Common myeloid progenitor, CD34-positive (primary cell): ENCODE data around the gene ARHGAP26.

ENCODE experiments used
- CTCF ChIA-PET: fragments of 350-600 bp; sonication (Branson Sonifier 250); formaldehyde crosslinking; loops from one replicate; lab custom pipeline; 2021; ENCODE audit warnings: antibody characterized with exemption; lab: Charles Lee
- POLR2A ChIA-PET: fragments of 350-600 bp; sonication (Branson Sonifier 250); formaldehyde crosslinking; loops from one replicate; lab custom pipeline; 2021; ENCODE audit warnings: antibody characterized with exemption; lab: Charles Lee
- DNase-seq, 3 donors: peaks; one replicate each; pipeline versions ENCODE4 v3.0.0 to v3.0.0-alpha.2; 2013
- H3K27ac ChIP-seq, 2 experiments: 1 replicate in 1 of 2; 2 replicates in 1 of 2; pipeline ENCODE4 v1.7.0; 2013; ENCODE audit warnings: inconsistent platforms in 2 of 2, low read length in 2 of 2, mild to moderate bottlenecking in 2 of 2, low read depth in 1 of 2, moderate library complexity in 1 of 2; ENCODE audit not compliant: severe bottlenecking in 2 of 2, insufficient read depth in 1 of 2, poor library complexity in 1 of 2
- H3K27me3 ChIP-seq, 5 experiments: replicated peaks in 2 of 5; 1 replicate in 3 of 5; 2 replicates in 2 of 5; pipeline versions ENCODE4 v1.6.1 to v1.7.0; 2013; ENCODE audit warnings: low read length in 4 of 5, mild to moderate bottlenecking in 2 of 5, moderate library complexity in 2 of 5, inconsistent platforms in 1 of 5; ENCODE audit not compliant: insufficient read depth in 5 of 5, control insufficient read depth in 4 of 5
- H3K36me3 ChIP-seq, 4 experiments: 1 replicate in 2 of 4; 2 replicates in 2 of 4; pipeline versions ENCODE4 v1.6.1 to v1.7.0; 2013; ENCODE audit warnings: low read length in 3 of 4, control low read depth in 1 of 4, mild to moderate bottlenecking in 1 of 4; ENCODE audit not compliant: control insufficient read depth in 4 of 4, insufficient read depth in 4 of 4
- H3K4me1 ChIP-seq, 4 experiments: 1 replicate in 3 of 4; 2 replicates in 1 of 4; pipeline versions ENCODE4 v1.6.1 to v1.7.1; 2013; ENCODE audit warnings: low read length in 3 of 4, mild to moderate bottlenecking in 3 of 4, control low read depth in 1 of 4, inconsistent platforms in 1 of 4, moderate library complexity in 1 of 4; ENCODE audit not compliant: control insufficient read depth in 4 of 4, insufficient read depth in 4 of 4; ENCODE audit errors: control extremely low read depth in 1 of 4
- H3K4me3 ChIP-seq, 7 experiments: 1 replicate in 4 of 7; 2 replicates in 3 of 7; pipeline versions ENCODE4 v1.5.1 to v1.7.0; 2013; ENCODE audit warnings: mild to moderate bottlenecking in 7 of 7, low read length in 6 of 7, moderate library complexity in 6 of 7, inconsistent platforms in 2 of 7, low read depth in 2 of 7, control low read depth in 1 of 7; ENCODE audit not compliant: insufficient read depth in 4 of 7, control insufficient read depth in 1 of 7; ENCODE audit errors: extremely low read depth in 1 of 7
- H3K9me3 ChIP-seq, 5 experiments: 1 replicate in 4 of 5; 2 replicates in 1 of 5; pipeline versions ENCODE4 v1.6.1 to v1.7.1; 2013; ENCODE audit warnings: low read length in 4 of 5, mild to moderate bottlenecking in 2 of 5, inconsistent platforms in 1 of 5, low read depth in 1 of 5, moderate library complexity in 1 of 5; ENCODE audit not compliant: control insufficient read depth in 4 of 5, insufficient read depth in 2 of 5; ENCODE audit errors: control extremely low read depth in 1 of 5
- WGBS: methylation state at CpG from one replicate; pipeline ENCODE4 v1.1.5; 2013; ENCODE audit not compliant: insufficient coverage; 5-methylcytosine and 5-hydroxymethylcytosine counted together

Gene ARHGAP26

DNA sequence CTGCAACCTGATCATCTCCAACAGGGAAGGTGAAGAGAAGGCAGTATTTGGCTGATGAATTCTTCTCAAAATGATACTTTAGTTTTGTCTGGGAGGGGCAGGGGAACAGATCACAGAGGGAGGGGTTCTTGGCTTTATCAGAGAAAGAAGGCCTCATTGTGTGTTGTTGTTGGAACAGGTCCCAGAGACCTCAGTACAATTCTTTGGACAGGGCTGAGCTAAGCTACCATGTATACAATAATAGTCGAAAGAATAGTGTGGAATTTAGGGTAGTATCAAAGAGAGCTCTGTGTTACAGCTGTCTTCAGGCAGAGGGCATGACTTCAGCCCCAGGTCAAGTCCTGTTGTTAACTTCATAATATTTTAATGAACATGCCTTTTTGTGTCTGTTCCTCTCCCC is 39.9 kb downstream of the ARHGAP26 start:
- no peaks in the 10 kb centered on the region for H3K9me3 ChIP-seq
- DNase-seq: no peak
- 100% methylated on average over 1 of the region's 1 CpG for WGBS
- no peak overlapping the region for H3K27ac ChIP-seq
- ChIA-PET POLR2A (no interaction called here), CTCF (interaction anchor here (1.7 kb wide), 1 partner anchor 53 kb away, joined by 3 read pairs; no protein-coding TSS in a partner anchor)
- H3K4me3 ChIP-seq: no peak overlapping the region
- no peaks in the 10 kb centered on the region for H3K36me3 ChIP-seq
- H3K4me1 ChIP-seq: peaks cover 8 to 25% (median 10%) of the 10 kb centered on the region in 4 experiments
- H3K27me3 ChIP-seq: no peaks in the 10 kb centered on the region

DNA sequence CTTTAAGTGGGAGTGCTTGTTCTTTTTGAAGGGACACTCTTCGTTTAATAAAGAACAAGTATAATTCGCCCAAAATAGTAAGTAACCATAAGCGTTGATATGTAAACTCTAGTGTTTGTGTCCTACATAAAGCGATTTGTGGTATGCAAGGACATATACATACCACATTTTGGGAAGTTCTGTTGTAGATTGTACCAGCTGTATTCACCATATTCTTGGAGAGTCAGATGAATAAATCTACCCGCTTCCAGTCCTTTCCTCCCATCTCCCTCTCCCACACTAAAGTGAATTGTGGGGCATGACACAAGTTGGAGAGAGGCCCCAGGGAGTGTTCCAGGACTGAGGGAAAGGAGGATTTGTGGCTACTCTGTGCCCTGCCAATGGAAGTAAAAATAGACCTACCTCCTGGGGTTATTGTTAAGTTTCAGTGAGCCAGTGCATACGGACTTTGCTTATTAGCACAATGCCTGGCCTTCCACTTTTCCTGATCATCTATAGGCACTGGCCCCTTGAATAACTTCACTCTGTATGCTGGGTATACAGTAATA is 40.6 kb downstream of the ARHGAP26 start:
- 100% methylated on average over 1 of the region's 6 CpGs for WGBS
- peaks cover 8 to 25% (median 10%) of the 10 kb centered on the region in 4 experiments for H3K4me1 ChIP-seq
- H3K36me3 ChIP-seq: no peaks in the 10 kb centered on the region
- H3K27me3 ChIP-seq: no peaks in the 10 kb centered on the region
- H3K9me3 ChIP-seq: no peaks in the 10 kb centered on the region
- POLR2A ChIA-PET: no interaction called here
- CTCF ChIA-PET: interaction anchor here (0.7 to 2.1 kb wide), 5 partner anchors 12 to 70 kb away, joined by 3 to 9 read pairs (median 4); no protein-coding TSS in a partner anchor
- no peak overlapping the region for H3K27ac ChIP-seq
- H3K4me3 ChIP-seq: no peak overlapping the region
- DNase-seq: no peak

DNA sequence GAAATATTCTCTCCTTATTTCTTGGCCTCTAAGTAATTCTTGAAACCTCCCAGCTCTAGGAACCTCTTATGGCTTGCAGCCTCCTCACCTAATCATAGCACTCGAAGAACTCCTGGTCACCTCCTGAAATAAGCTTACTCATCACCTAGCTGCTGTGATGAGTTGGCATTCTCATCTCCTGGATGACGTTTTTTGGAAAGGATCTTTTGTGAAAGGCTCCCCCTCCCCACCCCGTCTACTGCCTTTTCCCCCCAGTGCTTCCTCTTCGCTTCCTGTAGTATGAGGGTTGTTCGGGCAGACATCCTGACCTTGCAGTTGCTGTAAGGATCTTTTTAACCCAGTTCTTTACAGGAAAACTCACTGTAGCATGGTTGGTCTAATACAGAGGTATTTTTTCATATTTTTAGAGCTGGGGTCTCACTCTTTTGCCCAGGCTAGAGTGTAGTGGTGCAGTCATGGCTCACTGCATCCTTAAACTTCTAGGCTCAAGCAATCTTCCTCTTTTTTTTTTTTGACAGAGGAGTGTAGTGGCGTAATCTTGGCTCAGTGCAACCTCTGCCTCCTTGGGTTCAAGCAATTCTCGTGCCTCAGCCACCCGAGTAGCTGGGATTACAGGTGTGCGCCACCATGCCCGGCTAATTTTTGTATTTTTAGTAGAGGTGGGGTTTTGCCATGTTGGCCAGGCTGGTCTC is 41.8 kb downstream of the ARHGAP26 start:
- no peak overlapping the region for H3K4me3 ChIP-seq
- 54% methylated on average over 4 of the region's 10 CpGs for WGBS
- POLR2A ChIA-PET: no interaction called here

DNA sequence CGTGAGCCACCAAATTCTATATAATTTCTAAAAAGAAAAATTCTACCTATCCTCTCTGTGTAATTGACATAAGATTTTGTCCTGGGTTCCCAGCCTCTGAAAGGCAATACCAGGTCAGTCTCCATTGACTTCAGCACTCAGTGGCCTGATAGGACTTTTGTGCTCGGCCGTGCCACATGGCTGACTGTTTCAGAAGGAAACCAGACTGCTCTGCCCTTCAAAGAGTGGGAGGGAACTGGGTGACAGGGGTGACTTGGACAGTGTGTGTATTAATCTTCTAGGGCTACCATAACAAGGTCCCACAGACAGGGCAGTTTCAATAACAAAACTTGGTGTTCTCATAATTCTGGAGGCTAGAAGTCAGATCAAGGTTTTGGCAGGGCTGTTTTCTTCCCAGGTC is 43.0 kb downstream of the ARHGAP26 start:
- WGBS: 90% methylated on average over 2 of the region's 3 CpGs
- Histone ChIP-seq H3K4me3 (no peak overlapping the region), H3K36me3 (no peaks in the 10 kb centered on the region), H3K4me1 (peaks cover 8 to 25% (median 11%) of the 10 kb centered on the region in 4 experiments), H3K27me3 (no peaks in the 10 kb centered on the region), H3K27ac (no peak overlapping the region), H3K9me3 (no peaks in the 10 kb centered on the region)
- ChIA-PET POLR2A (no interaction called here), CTCF (no interaction called here)
- DNase-seq: no peak

More for the DNA sequence above, 41.8 kb downstream of the ARHGAP26 start:
- H3K9me3 ChIP-seq: no peaks in the 10 kb centered on the region
- peak; percentile 27 to 79 (median 72) for DNase-seq
- no peak overlapping the region for H3K27ac ChIP-seq
- CTCF ChIA-PET: interaction anchor here (1.0 to 2.1 kb wide), 6 partner anchors 9 to 76 kb away, joined by 3 to 9 read pairs (median 3); no protein-coding TSS in a partner anchor
- H3K27me3 ChIP-seq: no peaks in the 10 kb centered on the region
- no peaks in the 10 kb centered on the region for H3K36me3 ChIP-seq
- peaks cover 8 to 30% (median 12%) of the 10 kb centered on the region in 4 experiments for H3K4me1 ChIP-seq

DNA sequence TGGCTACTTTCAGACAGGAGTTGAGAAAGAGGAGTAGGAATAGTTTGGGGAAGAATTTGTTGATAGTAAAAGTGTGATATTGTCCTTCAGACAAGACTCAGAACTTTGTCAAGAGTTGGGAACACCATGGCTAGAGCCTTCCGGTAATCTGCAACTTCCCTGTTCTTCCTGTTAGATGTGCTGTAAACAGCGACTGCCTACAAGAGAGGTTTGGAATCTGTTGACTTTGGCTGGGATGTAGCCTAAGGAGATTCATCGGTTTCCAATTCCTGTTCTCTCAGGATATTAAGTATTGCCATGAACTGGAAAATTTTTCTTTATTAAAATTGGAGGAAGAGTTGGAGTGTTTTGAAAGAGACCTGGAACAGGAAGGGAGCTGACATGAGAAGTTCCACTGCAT is 43.9 kb downstream of the ARHGAP26 start:
- ChIA-PET POLR2A (no interaction called here), CTCF (interaction anchor here (1.4 kb wide), 1 partner anchor 10 kb away, joined by 5 read pairs; no protein-coding TSS in a partner anchor)
- Histone ChIP-seq H3K27me3 (no peaks in the 10 kb centered on the region), H3K9me3 (no peaks in the 10 kb centered on the region), H3K27ac (no peak overlapping the region), H3K4me3 (no peak overlapping the region), H3K4me1 (peaks cover 4 to 21% (median 11%) of the 10 kb centered on the region in 4 experiments), H3K36me3 (no peaks in the 10 kb centered on the region)
- DNase-seq: no peak
- 100% methylated on average over 2 of the region's 3 CpGs for WGBS

DNA sequence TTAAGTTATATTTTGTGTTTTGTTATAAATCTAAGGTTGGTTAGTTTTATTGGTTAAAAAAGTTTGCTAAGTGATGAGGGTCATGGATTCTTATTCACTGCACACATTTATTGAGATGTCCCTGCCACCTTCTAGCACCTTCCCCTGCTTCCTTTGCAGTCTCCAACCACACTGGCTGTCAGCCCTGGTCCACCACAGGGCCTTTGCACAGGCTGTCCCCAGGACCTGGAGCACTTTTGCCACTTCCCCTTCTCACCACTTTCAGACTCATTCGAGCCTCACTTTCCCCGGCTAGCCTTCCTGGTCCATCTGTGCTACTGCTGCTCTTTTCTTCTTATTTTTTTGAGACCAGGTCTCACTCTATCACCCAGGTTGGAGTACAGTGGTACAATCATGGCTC is 45.3 kb downstream of the ARHGAP26 start:
- H3K9me3 ChIP-seq: no peaks in the 10 kb centered on the region
- CTCF ChIA-PET: no interaction called here
- no peaks in the 10 kb centered on the region for H3K27me3 ChIP-seq
- no peaks in the 10 kb centered on the region for H3K36me3 ChIP-seq
- 97% methylated on average over 2 of the region's 2 CpGs for WGBS
- H3K27ac ChIP-seq: no peak overlapping the region
- H3K4me3 ChIP-seq: no peak overlapping the region
- H3K4me1 ChIP-seq: peaks cover 0 to 17% (median 8%) of the 10 kb centered on the region in 4 experiments
- POLR2A ChIA-PET: interaction anchor here (0.6 kb wide), 1 partner anchor 55 kb away, joined by 4 read pairs; no protein-coding TSS in a partner anchor
- no peak for DNase-seq
